Naive B cell (primary cell): ENCODE data around the gene C1S. TPM values are rescaled to one million over a fixed set of nuclear protein-coding genes. Genes with fewer than 3 reads are reported as not detected.
"Not testable (repeated sequence)": the region's sequence is repeated elsewhere in the genome, so short reads cannot be mapped to it uniquely, and the experiment has no call there.

Experiments
- ATAC-seq, 2 donors: fragments of 150-1000 bp; cut with Tn5 transposase; 2 replicates each; pipeline ENCODE4 v1.10.0; 2021; ENCODE audit warnings: low read depth in 2 of 2, mild to moderate bottlenecking in 2 of 2, moderate library complexity in 2 of 2
- DNase-seq: peaks from one replicate; pipeline ENCODE4 v3.0.0; 2022
- H3K27ac Mint-ChIP-seq, 6 donors: one replicate each; pipeline ENCODE4 v1.8.0; 2020 to 2022; ENCODE audit warnings: mild to moderate bottlenecking in 6 of 6, mixed read lengths in 6 of 6, moderate library complexity in 5 of 6, inconsistent platforms in 2 of 6
- H3K27me3 Mint-ChIP-seq, 3 donors: one replicate each; pipeline ENCODE4 v1.8.0; 2021 to 2022; ENCODE audit warnings: mixed read lengths in 3 of 3, mild to moderate bottlenecking in 1 of 3
- H3K36me3 Mint-ChIP-seq, 2 donors: one replicate each; pipeline ENCODE4 v1.8.0; 2020 to 2022; ENCODE audit warnings: mixed read lengths in 2 of 2, inconsistent platforms in 1 of 2, mild to moderate bottlenecking in 1 of 2
- H3K4me1 Mint-ChIP-seq, 3 donors: one replicate each; pipeline ENCODE4 v1.8.0; 2020 to 2022; ENCODE audit warnings: mixed read lengths in 3 of 3, inconsistent platforms in 1 of 3, mild to moderate bottlenecking in 1 of 3, moderate library complexity in 1 of 3
- H3K4me3 Mint-ChIP-seq, 8 donors: one replicate each; pipeline ENCODE4 v1.8.0; 2020 to 2022; ENCODE audit warnings: mild to moderate bottlenecking in 8 of 8, mixed read lengths in 8 of 8, moderate library complexity in 8 of 8, inconsistent platforms in 2 of 8
- H3K9me3 Mint-ChIP-seq, 7 donors: one replicate each; pipeline ENCODE4 v1.8.0; 2020 to 2022; ENCODE audit warnings: mixed read lengths in 7 of 7, mild to moderate bottlenecking in 5 of 7, inconsistent platforms in 2 of 7, moderate library complexity in 1 of 7
- polyA plus RNA-seq, 6 donors: library from polyadenylated mRNA; unstranded; fragments of 300-500 nt; fragmentation: Illumina TruSeq; gene quantifications; one replicate each; pipeline ENCODE4 v1.2.3, GENCODE V29; 2021; ENCODE audit warnings: low read depth in 6 of 6

The C1S gene
- polyA plus RNA-seq, 6 donors from 2014 or later: 0.12 TPM; not detected in 5

- Mint-ChIP-seq H3K27ac (no peak overlapping the region), H3K36me3 (peaks cover 13 to 22% of the 10 kb centered on the region in 2 donors), H3K4me3 (no peak overlapping the region), H3K4me1 (peaks cover 12 to 22% (median 20%) of the 10 kb centered on the region in 3 donors), H3K27me3 (no peaks in the 10 kb centered on the region), H3K9me3 (peaks cover 3 to 15% (median 7%) of the 10 kb centered on the region in 7 donors)
- DNase-seq (no peak), ATAC-seq (no peak)
Observed at GRCh38 chr12:7103837-7104584, 43.5 kb downstream of the C1S start.

- no peak for DNase-seq
- Mint-ChIP-seq H3K9me3 (peaks cover 3 to 15% (median 7%) of the 10 kb centered on the region in 7 donors), H3K27me3 (no peaks in the 10 kb centered on the region), H3K27ac (no peak overlapping the region), H3K36me3 (peaks cover 13 to 22% of the 10 kb centered on the region in 2 donors), H3K4me1 (peaks cover 22 to 27% (median 25%) of the 10 kb centered on the region in 3 donors), H3K4me3 (peak overlapping the region in 1 of 8 donors; percentile 75)
- ATAC-seq: no peak
Observed at GRCh38 chr12:7106082-7106481, 45.6 kb downstream of the C1S start.

GRCh38 chr12:7107181-7107580, 46.7 kb downstream of the C1S start:
- peaks cover 22 to 27% (median 25%) of the 10 kb centered on the region in 3 donors for H3K4me1 Mint-ChIP-seq
- H3K4me3 Mint-ChIP-seq: peak overlapping the region in 4 of 8 donors; percentile 29 to 75 (median 34)
- not testable (repeated sequence) for H3K27ac Mint-ChIP-seq, ATAC-seq, H3K27me3 Mint-ChIP-seq, DNase-seq
- peaks cover 3 to 15% (median 7%) of the 10 kb centered on the region in 7 donors for H3K9me3 Mint-ChIP-seq
- H3K36me3 Mint-ChIP-seq: peaks cover 13 to 22% of the 10 kb centered on the region in 2 donors

GRCh38 chr12:7107636-7108002, 47.1 kb downstream of the C1S start:
- H3K27ac Mint-ChIP-seq: peak overlapping the region in 4 of 6 donors; percentile 74 to 94 (median 88)
- peaks cover 13 to 22% of the 10 kb centered on the region in 2 donors for H3K36me3 Mint-ChIP-seq
- no peak for DNase-seq
- peaks cover 3 to 15% (median 7%) of the 10 kb centered on the region in 7 donors for H3K9me3 Mint-ChIP-seq
- peaks cover 22 to 27% (median 25%) of the 10 kb centered on the region in 3 donors for H3K4me1 Mint-ChIP-seq
- ATAC-seq: no peak
- H3K27me3 Mint-ChIP-seq: no peaks in the 10 kb centered on the region
- H3K4me3 Mint-ChIP-seq: peak overlapping the region; percentile 91 to 96 (median 94)

GRCh38 chr12:7108003-7108795, 47.7 kb downstream of the C1S start:
- peak; percentile 64 for DNase-seq
- H3K4me1 Mint-ChIP-seq: peaks cover 23 to 28% (median 25%) of the 10 kb centered on the region in 3 donors

GRCh38 chr12:7108796-7109571, 48.5 kb downstream of the C1S start, which contains the start of gene C1RL:
C1RL (minus strand) TSS chr12:7109214; CDS start chr12:7109180, 34 bp downstream.
- H3K27ac Mint-ChIP-seq: peak within 1 kb of the TSS; percentile 74 to 95 (median 89)
- peaks cover 7 to 17% of the 10 kb centered on the region in 2 donors for H3K36me3 Mint-ChIP-seq
- peaks cover 25 to 33% (median 27%) of the 10 kb centered on the region in 3 donors for H3K4me1 Mint-ChIP-seq
- peak within 1 kb of the TSS; percentile 91 to 96 (median 94) for H3K4me3 Mint-ChIP-seq
- H3K9me3 Mint-ChIP-seq: peaks cover 3 to 15% (median 7%) of the 10 kb centered on the region in 7 donors
- DNase-seq (peak; percentile 71), ATAC-seq (peak; percentile 45 to 50)
- no peaks in the 10 kb centered on the region for H3K27me3 Mint-ChIP-seq

More at GRCh38 chr12:7108003-7108795, 47.7 kb downstream of the C1S start:
- Mint-ChIP-seq H3K9me3 (peaks cover 3 to 15% (median 7%) of the 10 kb centered on the region in 7 donors), H3K36me3 (peaks cover 13 to 22% of the 10 kb centered on the region in 2 donors), H3K4me3 (peak overlapping the region; percentile 91 to 96 (median 94)), H3K27me3 (no peaks in the 10 kb centered on the region), H3K27ac (peak overlapping the region; percentile 74 to 95 (median 88))
- peak; percentile 88 to 93 for ATAC-seq

GRCh38 chr12:7109572-7109920, 49.0 kb downstream of the C1S start:
- Mint-ChIP-seq H3K4me3 (peak overlapping the region; percentile 88 to 94 (median 92)), H3K36me3 (peaks cover 7 to 15% of the 10 kb centered on the region in 2 donors), H3K27ac (peak overlapping the region in 4 of 6 donors; percentile 60 to 91 (median 88)), H3K4me1 (peaks cover 25 to 33% (median 27%) of the 10 kb centered on the region in 3 donors), H3K27me3 (no peaks in the 10 kb centered on the region), H3K9me3 (peaks cover 3 to 15% (median 7%) of the 10 kb centered on the region in 7 donors)
- ATAC-seq: no peak
- DNase-seq: no peak

GRCh38 chr12:7110661-7111060, 50.1 kb downstream of the C1S start:
- Mint-ChIP-seq H3K4me1 (peaks cover 23 to 29% (median 26%) of the 10 kb centered on the region in 3 donors), H3K27me3 (no peaks in the 10 kb centered on the region), H3K36me3 (peaks cover 3 to 11% of the 10 kb centered on the region in 2 donors), H3K27ac (no peak overlapping the region), H3K4me3 (peak overlapping the region in 1 of 8 donors; percentile 12), H3K9me3 (peaks cover 3 to 12% (median 7%) of the 10 kb centered on the region in 7 donors)
- DNase-seq (no peak), ATAC-seq (no peak)

GRCh38 chr12:7112041-7112440, 51.5 kb downstream of the C1S start:
- no peak for ATAC-seq

GRCh38 chr12:7113389-7113871, 52.9 kb downstream of the C1S start:
- Mint-ChIP-seq H3K36me3 (no peaks in the 10 kb centered on the region), H3K27ac (peak overlapping the region in 2 of 6 donors; percentile 66 to 73), H3K4me3 (no peak overlapping the region), H3K4me1 (peaks cover 12 to 17% (median 16%) of the 10 kb centered on the region in 3 donors), H3K27me3 (no peaks in the 10 kb centered on the region), H3K9me3 (no peaks in the 10 kb centered on the region)
- DNase-seq: peak; percentile 61
- ATAC-seq: peak; percentile 35 to 47

More at GRCh38 chr12:7112041-7112440, 51.5 kb downstream of the C1S start:
- DNase-seq: no peak
- Mint-ChIP-seq H3K4me1 (peaks cover 21 to 25% (median 22%) of the 10 kb centered on the region in 3 donors), H3K27me3 (no peaks in the 10 kb centered on the region), H3K36me3 (no peaks in the 10 kb centered on the region), H3K4me3 (no peak overlapping the region), H3K9me3 (no peaks in the 10 kb centered on the region), H3K27ac (no peak overlapping the region)

- Mint-ChIP-seq H3K36me3 (no peaks in the 10 kb centered on the region), H3K9me3 (no peaks in the 10 kb centered on the region), H3K27me3 (no peaks in the 10 kb centered on the region), H3K4me3 (no peak overlapping the region), H3K27ac (no peak overlapping the region), H3K4me1 (peaks cover 8 to 17% (median 14%) of the 10 kb centered on the region in 3 donors)
- no peak for DNase-seq
- no peak for ATAC-seq
Observed at GRCh38 chr12:7114008-7114407, 53.5 kb downstream of the C1S start.

GRCh38 chr12:7114851-7115250, 54.3 kb downstream of the C1S start:
- DNase-seq: no peak
- H3K4me1 Mint-ChIP-seq: peaks cover 4 to 11% (median 6%) of the 10 kb centered on the region in 3 donors
- H3K27ac Mint-ChIP-seq: no peak overlapping the region
- no peaks in the 10 kb centered on the region for H3K9me3 Mint-ChIP-seq
- no peak for ATAC-seq
- H3K4me3 Mint-ChIP-seq: no peak overlapping the region
- no peaks in the 10 kb centered on the region for H3K36me3 Mint-ChIP-seq
- no peaks in the 10 kb centered on the region for H3K27me3 Mint-ChIP-seq
